ENCODE results near the gene GATAD2A.

The GATAD2A gene

GRCh38 chr19:19540064-19540714 lies 134.7 kb downstream of the GATAD2A start:
- no peaks in the 10 kb centered on the region for H3K9me3 ChIP-seq (ENCODE audit: insufficient read depth, low read length)
- DNase-seq (ENCODE audit: low read depth, low spot score) = peak; percentile 68
- peaks cover 31% of the 10 kb centered on the region for H3K36me3 ChIP-seq (ENCODE audit: insufficient read depth, insufficient read length, low read length)
- peak overlapping the region; percentile 28 for H3K4me3 ChIP-seq (ENCODE audit: insufficient read length, low read depth)
- H3K4me1 ChIP-seq (ENCODE audit: insufficient read depth, insufficient read length) = peaks cover 29% of the 10 kb centered on the region
- peaks cover 7% of the 10 kb centered on the region for H3K27me3 ChIP-seq (ENCODE audit: insufficient read depth, insufficient read length)
- H3K9ac ChIP-seq (ENCODE audit: insufficient read length, low read depth) = peak overlapping the region; percentile 61
- TF ChIP-seq YY1 (IDR thresholded peaks at IDR 0.05; ENCODE audit: insufficient read depth, insufficient read length) = no peak
- TF ChIP-seq SUZ12 (IDR thresholded peaks at IDR 0.05; ENCODE audit: extremely low read depth, insufficient read depth, insufficient read length) = no peak
- TF ChIP-seq ZNF274 (IDR thresholded peaks at IDR 0.05; ENCODE audit: low read depth, low read length) = no peak

- H3K9me3 ChIP-seq (ENCODE audit: insufficient read depth, low read length) = no peaks in the 10 kb centered on the region
- H3K4me3 ChIP-seq (ENCODE audit: insufficient read length, low read depth) = peak overlapping the region; percentile 28
- peak overlapping the region; percentile 61 for H3K9ac ChIP-seq (ENCODE audit: insufficient read length, low read depth)
- peaks cover 7% of the 10 kb centered on the region for H3K27me3 ChIP-seq (ENCODE audit: insufficient read depth, insufficient read length)
- peaks cover 29% of the 10 kb centered on the region for H3K4me1 ChIP-seq (ENCODE audit: insufficient read depth, insufficient read length)
- DNase-seq (ENCODE audit: low read depth, low spot score) = peak; percentile 94
- H3K36me3 ChIP-seq (ENCODE audit: insufficient read depth, insufficient read length, low read length) = peaks cover 34% of the 10 kb centered on the region
- TF ChIP-seq ZNF274 (IDR thresholded peaks at IDR 0.05; ENCODE audit: low read depth, low read length) = no peak
- no peak for TF ChIP-seq YY1 (IDR thresholded peaks at IDR 0.05; ENCODE audit: insufficient read depth, insufficient read length)
- no peak for TF ChIP-seq SUZ12 (IDR thresholded peaks at IDR 0.05; ENCODE audit: extremely low read depth, insufficient read depth, insufficient read length)
These were observed 135.4 kb downstream of the GATAD2A start for GRCh38 chr19:19540715-19541515.

GRCh38 chr19:19541616-19542015 lies 136.1 kb downstream of the GATAD2A start:
- TF ChIP-seq SUZ12 (IDR thresholded peaks at IDR 0.05; ENCODE audit: extremely low read depth, insufficient read depth, insufficient read length) (no peak), ZNF274 (IDR thresholded peaks at IDR 0.05; ENCODE audit: low read depth, low read length) (no peak), YY1 (IDR thresholded peaks at IDR 0.05; ENCODE audit: insufficient read depth, insufficient read length) (no peak)
- no peak overlapping the region for H3K4me3 ChIP-seq (ENCODE audit: insufficient read length, low read depth)
- H3K4me1 ChIP-seq (ENCODE audit: insufficient read depth, insufficient read length) = peaks cover 33% of the 10 kb centered on the region
- no peaks in the 10 kb centered on the region for H3K9me3 ChIP-seq (ENCODE audit: insufficient read depth, low read length)
- peaks cover 39% of the 10 kb centered on the region for H3K36me3 ChIP-seq (ENCODE audit: insufficient read depth, insufficient read length, low read length)
- H3K27me3 ChIP-seq (ENCODE audit: insufficient read depth, insufficient read length) = peaks cover 7% of the 10 kb centered on the region
- no peak overlapping the region for H3K9ac ChIP-seq (ENCODE audit: insufficient read length, low read depth)
- no peak for DNase-seq (ENCODE audit: low read depth, low spot score)

- TF ChIP-seq YY1 (IDR thresholded peaks at IDR 0.05; ENCODE audit: insufficient read depth, insufficient read length) (no peak), ZNF274 (IDR thresholded peaks at IDR 0.05; ENCODE audit: low read depth, low read length) (no peak), SUZ12 (IDR thresholded peaks at IDR 0.05; ENCODE audit: extremely low read depth, insufficient read depth, insufficient read length) (no peak)
- no peaks in the 10 kb centered on the region for H3K9me3 ChIP-seq (ENCODE audit: insufficient read depth, low read length)
- H3K4me1 ChIP-seq (ENCODE audit: insufficient read depth, insufficient read length) = peaks cover 37% of the 10 kb centered on the region
- H3K4me3 ChIP-seq (ENCODE audit: insufficient read length, low read depth) = no peak overlapping the region
- DNase-seq (ENCODE audit: low read depth, low spot score) = no peak
- H3K9ac ChIP-seq (ENCODE audit: insufficient read length, low read depth) = no peak overlapping the region
- H3K27me3 ChIP-seq (ENCODE audit: insufficient read depth, insufficient read length) = peaks cover 7% of the 10 kb centered on the region
- H3K36me3 ChIP-seq (ENCODE audit: insufficient read depth, insufficient read length, low read length) = peaks cover 42% of the 10 kb centered on the region
These were observed 137.0 kb downstream of the GATAD2A start for GRCh38 chr19:19542507-19542906.

GRCh38 chr19:19543101-19543500 lies 137.6 kb downstream of the GATAD2A start:
- no peak for DNase-seq (ENCODE audit: low read depth, low spot score)
- no peak overlapping the region for H3K4me3 ChIP-seq (ENCODE audit: insufficient read length, low read depth)
- TF ChIP-seq SUZ12 (IDR thresholded peaks at IDR 0.05; ENCODE audit: extremely low read depth, insufficient read depth, insufficient read length) (no peak), YY1 (IDR thresholded peaks at IDR 0.05; ENCODE audit: insufficient read depth, insufficient read length) (no peak), ZNF274 (IDR thresholded peaks at IDR 0.05; ENCODE audit: low read depth, low read length) (no peak)
- no peaks in the 10 kb centered on the region for H3K9me3 ChIP-seq (ENCODE audit: insufficient read depth, low read length)
- no peak overlapping the region for H3K9ac ChIP-seq (ENCODE audit: insufficient read length, low read depth)
- H3K27me3 ChIP-seq (ENCODE audit: insufficient read depth, insufficient read length) = peaks cover 7% of the 10 kb centered on the region
- H3K36me3 ChIP-seq (ENCODE audit: insufficient read depth, insufficient read length, low read length) = peaks cover 42% of the 10 kb centered on the region
- H3K4me1 ChIP-seq (ENCODE audit: insufficient read depth, insufficient read length) = peaks cover 37% of the 10 kb centered on the region

- Histone ChIP-seq H3K4me1 (ENCODE audit: insufficient read depth, insufficient read length) (peaks cover 35% of the 10 kb centered on the region), H3K9me3 (ENCODE audit: insufficient read depth, low read length) (no peaks in the 10 kb centered on the region), H3K36me3 (ENCODE audit: insufficient read depth, insufficient read length, low read length) (peaks cover 42% of the 10 kb centered on the region), H3K4me3 (ENCODE audit: insufficient read length, low read depth) (no peak overlapping the region), H3K27me3 (ENCODE audit: insufficient read depth, insufficient read length) (peaks cover 7% of the 10 kb centered on the region), H3K9ac (ENCODE audit: insufficient read length, low read depth) (no peak overlapping the region)
- DNase-seq (ENCODE audit: low read depth, low spot score) = no peak
- TF ChIP-seq SUZ12 (IDR thresholded peaks at IDR 0.05; ENCODE audit: extremely low read depth, insufficient read depth, insufficient read length) (no peak), YY1 (IDR thresholded peaks at IDR 0.05; ENCODE audit: insufficient read depth, insufficient read length) (no peak), ZNF274 (IDR thresholded peaks at IDR 0.05; ENCODE audit: low read depth, low read length) (no peak)
These were observed 138.2 kb downstream of the GATAD2A start for GRCh38 chr19:19543640-19544039.

Measured in NT2/D1 (cell line).